Skin epidermis (tissue), 12 donors: ENCODE data around the gene NR2F1-AS1.
A peak's percentile ranks its signal among the peaks of the same experiment; 100 is the strongest.

Experiments
- H3K27ac ChIP-seq, 21 experiments: fragments of 200-600 bp; sonication (generic) in 11 of 21; one replicate each; pipeline ENCODE4 v1.5.0; 2020; ENCODE audit warnings: mild to moderate bottlenecking in 3 of 21, inconsistent platforms in 2 of 21, moderate library complexity in 2 of 21
- H3K4me3 ChIP-seq, 7 experiments: fragments of 200-600 bp; sonication (generic) in 2 of 7; one replicate each; pipeline ENCODE4 v1.5.0; 2020; ENCODE audit warnings: inconsistent platforms in 2 of 7, mild to moderate bottlenecking in 2 of 7, moderate library complexity in 1 of 7

Gene NR2F1-AS1

GRCh38 chr5:93580927-93581445 lies at the start of gene NR2F1-AS1:
Gene NR2F1-AS1, minus strand, starts transcription at chr5:93581219.
- Histone ChIP-seq H3K4me3 (peak within 1 kb of the TSS; percentile 32 to 61 (median 43)), H3K27ac (peak within 1 kb of the TSS in 19 of 21 experiments; percentile 2 to 86 (median 71))

GRCh38 chr5:93626801-93627200 lies 45.8 kb upstream of the NR2F1-AS1 start:
- Histone ChIP-seq H3K27ac (no peak overlapping the region), H3K4me3 (no peak overlapping the region)

GRCh38 chr5:93623153-93623552 lies 42.1 kb upstream of the NR2F1-AS1 start:
- H3K4me3 ChIP-seq = no peak overlapping the region
- no peak overlapping the region for H3K27ac ChIP-seq

- H3K4me3 ChIP-seq = no peak overlapping the region
- H3K27ac ChIP-seq = no peak overlapping the region
Observed at GRCh38 chr5:93622240-93622885, 41.3 kb upstream of the NR2F1-AS1 start.

GRCh38 chr5:93621327-93621798 lies 40.3 kb upstream of the NR2F1-AS1 start:
- Histone ChIP-seq H3K4me3 (peak overlapping the region; percentile 44 to 70 (median 56)), H3K27ac (peak overlapping the region in 7 of 21 experiments; percentile 6 to 80 (median 63))

DNA sequence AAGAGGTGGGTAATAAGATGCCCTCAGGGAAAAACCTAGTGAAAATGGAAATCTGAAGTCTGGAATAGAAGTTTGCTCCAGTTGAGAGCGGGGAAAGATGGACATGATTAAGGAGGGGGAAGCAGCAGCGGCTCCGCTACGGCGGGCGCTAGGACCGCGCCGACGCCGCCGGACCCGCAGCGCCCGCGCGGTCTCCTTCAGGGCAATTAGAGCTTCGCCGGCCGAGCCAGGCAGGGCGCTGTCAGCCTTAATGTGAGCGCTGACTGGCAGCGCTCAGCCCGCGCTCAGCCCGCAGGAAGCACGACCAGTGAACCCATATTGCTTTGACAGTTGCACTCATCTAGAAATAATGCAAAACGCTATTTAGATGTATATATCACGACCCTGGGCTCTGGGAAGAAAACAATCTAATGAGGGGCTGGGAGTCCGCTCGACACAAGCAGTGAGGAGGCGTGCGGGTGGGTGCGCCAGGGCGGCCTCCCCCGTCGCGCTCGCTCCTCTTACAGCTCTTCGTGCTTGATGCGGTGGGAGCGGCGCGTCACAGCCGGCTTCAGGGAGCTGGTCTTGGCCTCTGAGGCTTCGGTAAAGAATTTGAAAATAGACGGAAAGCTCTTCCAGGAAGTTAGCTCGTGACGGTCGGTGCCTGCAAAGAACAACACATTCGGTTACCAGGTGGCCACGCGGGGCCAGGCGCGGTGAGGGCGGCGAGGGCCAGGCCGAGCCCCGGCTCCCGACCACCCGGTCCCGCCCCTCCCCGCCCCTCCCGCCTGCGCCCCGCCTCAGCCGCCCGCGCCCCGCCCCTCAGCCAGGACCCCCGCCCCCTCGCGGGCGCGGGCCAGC lies 39.7 kb upstream of the NR2F1-AS1 start:
- H3K27ac ChIP-seq = peak overlapping the region in 10 of 21 experiments; percentile 1 to 80 (median 54)
- H3K4me3 ChIP-seq = peak overlapping the region; percentile 44 to 70 (median 56)

GRCh38 chr5:93616538-93617174 lies 35.6 kb upstream of the NR2F1-AS1 start:
- Histone ChIP-seq H3K27ac (no peak overlapping the region), H3K4me3 (no peak overlapping the region)

DNA sequence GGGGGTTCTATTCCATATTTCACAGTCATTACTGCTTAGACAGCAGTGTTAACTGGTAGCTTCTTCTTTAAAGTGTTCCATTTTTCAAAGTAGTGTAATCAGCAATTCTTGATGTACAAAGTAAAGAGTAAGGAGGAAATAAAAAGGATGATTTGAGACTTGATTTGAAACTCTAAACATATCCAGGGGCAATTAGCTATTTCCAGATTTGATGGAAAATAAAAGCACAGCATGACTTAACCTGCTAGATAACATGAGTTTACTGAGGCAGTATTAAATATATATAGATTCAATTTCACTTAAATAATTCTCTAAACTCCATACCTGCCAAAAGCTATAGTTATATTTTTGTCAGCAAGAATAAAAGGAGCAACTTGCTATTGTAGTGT lies 31.8 kb upstream of the NR2F1-AS1 start:
- H3K27ac ChIP-seq = no peak overlapping the region
- no peak overlapping the region for H3K4me3 ChIP-seq

DNA sequence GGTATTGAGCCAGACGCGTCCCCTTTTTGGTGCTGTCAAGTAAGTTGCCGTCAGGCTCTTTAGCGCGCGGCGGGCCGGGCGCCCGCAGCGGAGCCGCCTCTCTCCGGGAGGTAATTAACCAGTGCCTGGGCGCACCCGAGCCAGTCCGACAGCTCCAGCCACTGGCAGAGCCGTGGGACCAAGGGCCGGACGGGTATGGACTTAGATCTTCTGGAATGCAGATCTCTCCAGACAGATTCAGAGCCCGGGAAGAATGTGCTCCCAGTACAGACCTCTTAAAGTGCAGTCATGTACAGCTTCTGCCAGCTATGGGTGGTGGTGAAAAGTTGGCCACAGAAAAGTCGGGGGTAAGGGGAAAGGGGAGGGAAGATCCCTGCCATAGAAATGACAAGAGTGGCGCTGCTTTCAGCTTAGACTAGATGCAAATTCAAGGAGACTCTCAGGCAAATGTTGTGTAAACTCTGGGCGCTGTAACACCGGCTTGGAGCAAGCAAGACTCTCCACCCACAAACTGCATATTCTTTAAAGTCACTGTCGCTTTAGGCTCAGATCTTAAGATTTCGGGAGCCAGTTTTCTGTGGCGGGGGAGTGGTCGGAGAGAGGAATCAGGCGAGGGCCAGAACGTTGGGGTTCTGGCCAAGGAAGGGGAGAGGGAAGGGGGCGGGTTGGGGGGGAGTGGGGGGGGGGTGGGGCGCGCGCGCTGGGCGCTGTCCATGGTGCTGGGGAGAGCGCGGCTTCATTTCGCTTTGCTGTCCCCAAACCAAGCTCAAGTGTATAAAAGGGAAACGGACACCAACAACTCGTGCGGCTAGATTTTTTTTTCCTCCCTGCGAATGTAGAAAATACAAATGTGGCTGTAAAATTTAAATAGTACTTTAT lies 31.2 kb upstream of the NR2F1-AS1 start:
- H3K27ac ChIP-seq = no peak overlapping the region
- no peak overlapping the region for H3K4me3 ChIP-seq

- no peak overlapping the region for H3K27ac ChIP-seq
- H3K4me3 ChIP-seq = no peak overlapping the region
Observed at GRCh38 chr5:93611273-93611975, 30.4 kb upstream of the NR2F1-AS1 start.

- Histone ChIP-seq H3K27ac (no peak overlapping the region), H3K4me3 (no peak overlapping the region)
Observed at GRCh38 chr5:93610581-93611272, 29.7 kb upstream of the NR2F1-AS1 start.

- Histone ChIP-seq H3K4me3 (no peak overlapping the region), H3K27ac (no peak overlapping the region)
Observed at GRCh38 chr5:93609762-93610161, 28.7 kb upstream of the NR2F1-AS1 start.

- H3K27ac ChIP-seq = no peak overlapping the region
- no peak overlapping the region for H3K4me3 ChIP-seq
Observed at GRCh38 chr5:93608855-93609254, 27.8 kb upstream of the NR2F1-AS1 start.

DNA sequence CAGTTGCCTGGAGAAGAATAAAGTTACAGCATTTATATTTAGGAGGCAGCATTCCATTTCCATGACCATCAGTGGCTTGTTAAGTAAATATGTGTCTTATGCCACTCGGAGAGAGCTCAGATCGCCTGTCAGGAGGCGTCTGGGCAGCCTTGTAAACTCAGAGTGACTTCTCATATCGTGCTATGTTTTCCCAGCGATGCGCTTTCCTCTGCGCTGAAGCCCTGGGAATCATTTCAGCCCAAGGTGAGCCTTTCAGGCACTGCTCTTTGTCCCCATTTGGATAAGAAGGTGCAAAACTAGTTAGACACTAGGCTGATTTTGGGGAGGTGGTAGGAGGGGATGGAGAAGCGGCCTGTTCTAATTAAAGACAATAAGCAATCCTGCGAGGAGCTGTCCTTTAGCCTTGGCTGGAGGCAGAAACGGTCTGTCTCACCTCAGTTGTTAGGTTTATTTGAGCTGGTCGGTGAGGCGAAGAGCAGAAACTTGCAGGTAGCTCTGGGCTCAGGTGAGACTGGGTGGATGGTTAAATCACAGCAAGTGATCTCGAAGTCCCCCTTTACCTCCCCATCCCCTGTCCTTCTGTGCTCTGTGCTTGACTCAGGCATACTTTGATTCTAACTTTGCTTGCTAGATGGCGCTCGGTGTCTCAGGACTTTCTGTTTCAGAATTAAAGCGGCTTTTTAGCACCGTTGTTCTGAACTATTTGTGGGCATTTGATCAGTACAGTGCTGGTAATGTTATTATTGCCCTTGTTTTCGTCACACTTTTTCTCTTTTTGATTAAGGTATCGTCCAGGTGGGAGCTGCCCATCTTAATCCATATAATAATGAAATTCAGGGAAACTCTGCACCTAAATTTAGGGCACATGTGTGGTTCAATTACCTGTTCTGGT lies 26.6 kb upstream of the NR2F1-AS1 start:
- H3K27ac ChIP-seq = no peak overlapping the region
- H3K4me3 ChIP-seq = no peak overlapping the region

- Histone ChIP-seq H3K27ac (no peak overlapping the region), H3K4me3 (no peak overlapping the region)
Observed at GRCh38 chr5:93606382-93606752, 25.3 kb upstream of the NR2F1-AS1 start.

- Histone ChIP-seq H3K27ac (no peak overlapping the region), H3K4me3 (no peak overlapping the region)
Observed at GRCh38 chr5:93604644-93605515, 23.9 kb upstream of the NR2F1-AS1 start.
